GM19099 (cell line): ENCODE data around the gene SCYGR4.

ENCODE experiments used
- POLR2A ChIP-seq: IDR thresholded peaks from 3 replicates; pipeline ENCODE4 v1.6.1; 2011; ENCODE audit warnings: low read depth; ENCODE audit not compliant: insufficient read length; ENCODE audit errors: extremely low read depth

SCYGR4 gene

GRCh38 chr2:227606476-227606875, 10.8 kb upstream of the SCYGR4 start:
- TF ChIP-seq POLR2A, result no peak

GRCh38 chr2:227607941-227608340, 9.4 kb upstream of the SCYGR4 start:
- TF ChIP-seq POLR2A, result no peak

- TF ChIP-seq POLR2A, result no peak
Measured at GRCh38 chr2:227608561-227609338, 8.5 kb upstream of the SCYGR4 start.

GRCh38 chr2:227610123-227610522, 7.2 kb upstream of the SCYGR4 start:
- TF ChIP-seq POLR2A, result no peak

- TF ChIP-seq POLR2A, result no peak
Measured at GRCh38 chr2:227612546-227613271, 4.6 kb upstream of the SCYGR4 start.

GRCh38 chr2:227613272-227613660, 4.0 kb upstream of the SCYGR4 start:
- TF ChIP-seq POLR2A, result no peak

GRCh38 chr2:227614246-227614645, 3.1 kb upstream of the SCYGR4 start:
- TF ChIP-seq POLR2A, result no peak

- TF ChIP-seq POLR2A, result no peak
Measured at GRCh38 chr2:227614740-227615139, 2.6 kb upstream of the SCYGR4 start, which contains the start of gene SCYGR3. TSS of gene SCYGR3 (minus strand) at chr2:227614840. CDS start at chr2:227614840, 0 bp downstream.

GRCh38 chr2:227615181-227615580, 2.1 kb upstream of the SCYGR4 start:
- TF ChIP-seq POLR2A, result no peak

GRCh38 chr2:227615906-227616305, 1.4 kb upstream of the SCYGR4 start:
- no peak for TF ChIP-seq POLR2A

GRCh38 chr2:227616631-227617030, 667 bp upstream of the SCYGR4 start:
- TF ChIP-seq POLR2A, result no peak

GRCh38 chr2:227623226-227623625, 5.9 kb downstream of the SCYGR4 start:
- no peak for TF ChIP-seq POLR2A

- TF ChIP-seq POLR2A, result no peak
Measured at GRCh38 chr2:227625420-227625819, 8.1 kb downstream of the SCYGR4 start.

- TF ChIP-seq POLR2A, result no peak
Measured at GRCh38 chr2:227626580-227627151, 9.4 kb downstream of the SCYGR4 start.

- TF ChIP-seq POLR2A, result no peak
Measured at GRCh38 chr2:227627769-227628168, 10.5 kb downstream of the SCYGR4 start.

- TF ChIP-seq POLR2A, result no peak
Measured at GRCh38 chr2:227629435-227629834, 12.1 kb downstream of the SCYGR4 start.
